MM.1S (cell line): ENCODE measurements around the gene CLMN.
A peak's percentile ranks its signal among the peaks of the same experiment; 100 is the strongest.

Source experiments
- DNase-seq: peaks from one replicate; pipeline ENCODE4 v3.0.0-alpha.2; 2015
- H2AFZ ChIP-seq: fragments of 300-600 bp; sonication (generic); 2 replicates; pipeline ENCODE4 v1.6.0; 2016; ENCODE audit warnings: antibody characterized with exemption, low read length
- H3F3A ChIP-seq: fragments of 300-600 bp; sonication (generic); 2 replicates; pipeline ENCODE4 v1.6.1; 2016; ENCODE audit warnings: mild to moderate bottlenecking, antibody characterized with exemption, low read length, moderate library complexity, mixed read lengths; ENCODE audit not compliant: insufficient read depth
- H3K27ac ChIP-seq: fragments of 300-600 bp; sonication (generic); 2 replicates; pipeline ENCODE4 v1.5.1; 2016; ENCODE audit warnings: mild to moderate bottlenecking, low read length
- H3K27me3 ChIP-seq: fragments of 300-600 bp; sonication (generic); replicated peaks from 2 replicates; pipeline ENCODE4 v1.6.0; 2016; ENCODE audit warnings: low read length; ENCODE audit not compliant: insufficient read depth
- H3K36me3 ChIP-seq: fragments of 300-600 bp; sonication (generic); replicated peaks from 2 replicates; pipeline ENCODE4 v1.6.1; 2016; ENCODE audit warnings: mild to moderate bottlenecking, low read length, mixed read lengths; ENCODE audit not compliant: insufficient read depth
- H3K4me1 ChIP-seq: fragments of 300-600 bp; sonication (generic); 2 replicates; pipeline ENCODE4 v1.6.1; 2016; ENCODE audit warnings: low read length, mixed read lengths
- H3K4me2 ChIP-seq: fragments of 300-600 bp; sonication (generic); 2 replicates; pipeline ENCODE4 v1.6.0; 2016; ENCODE audit warnings: low read depth, low read length
- H3K4me3 ChIP-seq: fragments of 300-600 bp; sonication (generic); 2 replicates; pipeline ENCODE4 v1.5.1; 2016; ENCODE audit warnings: low read length, mixed read lengths
- H3K79me2 ChIP-seq: fragments of 300-600 bp; sonication (generic); 2 replicates; pipeline ENCODE4 v1.6.1; 2016; ENCODE audit warnings: mixed run types, low read length, mixed read lengths
- H3K9ac ChIP-seq: fragments of 300-600 bp; sonication (generic); 2 replicates; pipeline ENCODE4 v1.6.1; 2016; ENCODE audit warnings: low read length, mixed read lengths
- H3K9me2 ChIP-seq: fragments of 300-600 bp; sonication (generic); replicated peaks from 2 replicates; pipeline ENCODE4 v1.6.1; 2016; ENCODE audit warnings: mild to moderate bottlenecking, low read length, mixed read lengths; ENCODE audit not compliant: insufficient read depth
- H3K9me3 ChIP-seq: fragments of 300-600 bp; sonication (generic); replicated peaks from 2 replicates; pipeline ENCODE4 v1.6.1; 2016; ENCODE audit warnings: mild to moderate bottlenecking, low read length, mixed read lengths; ENCODE audit not compliant: insufficient read depth
- H4K20me1 ChIP-seq: fragments of 300-600 bp; sonication (generic); 2 replicates; pipeline ENCODE4 v1.6.1; 2016; ENCODE audit warnings: mild to moderate bottlenecking, low read length, moderate library complexity, mixed read lengths; ENCODE audit not compliant: insufficient read depth
- EZH2 ChIP-seq: fragments of 300-600 bp; sonication (generic); optimal IDR thresholded peaks from 2 replicates; pipeline ENCODE3; 2017; ENCODE audit warnings: low read depth, mild to moderate bottlenecking, antibody characterized with exemption, low read length, mixed read lengths
- EZH2phosphoT487 ChIP-seq: fragments of 300-600 bp; sonication (generic); IDR thresholded peaks from 2 replicates; pipeline ENCODE4 v1.6.1; 2018; ENCODE audit warnings: antibody characterized with exemption, low read length
- TF ChIP-seq, protein P1 (sequence below): fragments of 300-600 bp; sonication (generic); IDR thresholded peaks from 2 replicates; pipeline ENCODE4 v1.5.1; 2016; ENCODE audit warnings: antibody characterized with exemption, low read length, mixed read lengths

Gene CLMN

DNA sequence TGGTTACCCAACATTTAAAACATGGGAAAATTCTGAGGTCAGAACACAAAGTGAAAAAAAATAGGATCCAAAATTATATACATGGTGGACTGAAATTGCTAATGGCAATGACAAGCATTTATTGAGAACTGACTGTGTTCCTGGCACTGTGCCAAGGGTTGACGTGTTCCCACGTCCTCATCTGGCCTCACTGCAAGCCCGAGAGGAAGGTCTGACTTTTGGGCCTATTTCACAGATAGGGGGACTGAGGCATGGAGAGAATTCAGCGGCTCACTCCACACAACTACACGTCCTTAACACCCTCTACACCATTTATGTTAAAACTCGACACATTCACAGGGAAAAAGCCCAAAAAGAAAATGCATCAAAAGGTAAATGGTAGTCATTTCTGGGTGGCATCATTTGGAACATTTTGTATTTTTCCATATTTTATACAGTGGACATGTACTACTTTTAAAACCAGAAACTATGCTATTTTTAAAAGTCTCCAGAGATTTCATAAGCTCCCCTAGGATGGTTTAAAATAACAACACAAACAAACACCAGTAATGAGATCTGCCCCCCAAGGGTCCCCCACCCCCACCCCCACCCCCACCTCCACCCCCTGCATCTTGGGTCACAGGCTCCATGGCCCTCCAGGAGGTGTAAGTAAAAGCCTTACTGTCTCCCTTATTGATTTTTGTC, 27.7 kb downstream of the CLMN start:
- no peak for DNase-seq
- no peaks in the 10 kb centered on the region for H3K9me2 ChIP-seq
- H3F3A ChIP-seq = no peaks in the 10 kb centered on the region
- H3K27me3 ChIP-seq = no peaks in the 10 kb centered on the region
- H2AFZ ChIP-seq = no peak overlapping the region
- H3K9me3 ChIP-seq = no peaks in the 10 kb centered on the region
- H3K79me2 ChIP-seq = peaks cover 5% of the 10 kb centered on the region; the same call in 1 of the 2 replicates
- H4K20me1 ChIP-seq = no peaks in the 10 kb centered on the region
- TF ChIP-seq EZH2 (no peak), EZH2phosphoT487 (no peak)
- TF ChIP-seq, protein P1, sequence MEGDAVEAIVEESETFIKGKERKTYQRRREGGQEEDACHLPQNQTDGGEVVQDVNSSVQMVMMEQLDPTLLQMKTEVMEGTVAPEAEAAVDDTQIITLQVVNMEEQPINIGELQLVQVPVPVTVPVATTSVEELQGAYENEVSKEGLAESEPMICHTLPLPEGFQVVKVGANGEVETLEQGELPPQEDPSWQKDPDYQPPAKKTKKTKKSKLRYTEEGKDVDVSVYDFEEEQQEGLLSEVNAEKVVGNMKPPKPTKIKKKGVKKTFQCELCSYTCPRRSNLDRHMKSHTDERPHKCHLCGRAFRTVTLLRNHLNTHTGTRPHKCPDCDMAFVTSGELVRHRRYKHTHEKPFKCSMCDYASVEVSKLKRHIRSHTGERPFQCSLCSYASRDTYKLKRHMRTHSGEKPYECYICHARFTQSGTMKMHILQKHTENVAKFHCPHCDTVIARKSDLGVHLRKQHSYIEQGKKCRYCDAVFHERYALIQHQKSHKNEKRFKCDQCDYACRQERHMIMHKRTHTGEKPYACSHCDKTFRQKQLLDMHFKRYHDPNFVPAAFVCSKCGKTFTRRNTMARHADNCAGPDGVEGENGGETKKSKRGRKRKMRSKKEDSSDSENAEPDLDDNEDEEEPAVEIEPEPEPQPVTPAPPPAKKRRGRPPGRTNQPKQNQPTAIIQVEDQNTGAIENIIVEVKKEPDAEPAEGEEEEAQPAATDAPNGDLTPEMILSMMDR = no peak
- H3K4me2 ChIP-seq = no peak overlapping the region
- H3K4me1 ChIP-seq = 0 out of 2 replicates have a peak, but pooled peaks cover 15% of the 10 kb centered on the region
- no peak overlapping the region; the same call in 1 of the 2 replicates for H3K27ac ChIP-seq
- no peak overlapping the region for H3K9ac ChIP-seq
- no peaks in the 10 kb centered on the region for H3K36me3 ChIP-seq
- H3K4me3 ChIP-seq = no peak overlapping the region

DNA sequence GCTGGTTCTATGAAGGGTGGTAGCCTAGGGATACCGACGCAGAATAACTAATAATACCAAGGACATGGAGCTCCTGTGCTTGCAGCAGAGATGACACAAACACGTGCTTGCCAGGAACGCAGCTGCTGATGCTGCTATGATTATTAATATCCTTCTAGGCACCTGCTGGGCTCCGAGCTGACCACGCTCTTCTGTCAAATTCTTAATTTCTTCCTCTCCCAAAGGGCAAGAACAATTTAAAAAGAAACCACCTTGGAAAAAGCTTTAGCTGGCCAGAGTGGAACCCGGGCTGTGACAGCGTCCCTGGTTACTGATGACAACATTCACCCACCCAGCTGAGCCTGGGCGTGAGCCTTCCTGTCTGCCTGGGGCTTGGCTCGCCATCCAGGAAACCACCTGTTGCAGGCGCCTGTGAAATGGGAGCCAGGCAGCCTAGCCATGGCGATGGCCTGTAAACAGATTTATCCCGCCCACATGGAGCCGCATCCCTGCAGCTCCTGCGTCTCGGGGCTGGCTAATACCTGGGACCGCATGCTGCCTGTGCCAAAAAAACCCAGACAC, 28.8 kb downstream of the CLMN start:
- no peak overlapping the region for H2AFZ ChIP-seq
- H3K4me1 ChIP-seq = 0 out of 2 replicates have a peak, but pooled peaks cover 15% of the 10 kb centered on the region
- no peaks in the 10 kb centered on the region for H3K9me2 ChIP-seq
- no peak for DNase-seq
- H3F3A ChIP-seq = no peaks in the 10 kb centered on the region
- H3K27ac ChIP-seq = peak overlapping the region; percentile 8; the same call in 1 of the 2 replicates
- H3K9me3 ChIP-seq = no peaks in the 10 kb centered on the region
- H3K4me2 ChIP-seq = peak overlapping the region; percentile 57
- H4K20me1 ChIP-seq = no peaks in the 10 kb centered on the region
- no peaks in the 10 kb centered on the region for H3K27me3 ChIP-seq
- no peak overlapping the region; the same call in 1 of the 2 replicates for H3K4me3 ChIP-seq
- H3K9ac ChIP-seq = no peak overlapping the region
- no peaks in the 10 kb centered on the region; the same call in 1 of the 2 replicates for H3K79me2 ChIP-seq
- no peak for TF ChIP-seq EZH2phosphoT487
- TF ChIP-seq, protein P1 = no peak
- TF ChIP-seq EZH2 = no peak
- H3K36me3 ChIP-seq = no peaks in the 10 kb centered on the region

DNA sequence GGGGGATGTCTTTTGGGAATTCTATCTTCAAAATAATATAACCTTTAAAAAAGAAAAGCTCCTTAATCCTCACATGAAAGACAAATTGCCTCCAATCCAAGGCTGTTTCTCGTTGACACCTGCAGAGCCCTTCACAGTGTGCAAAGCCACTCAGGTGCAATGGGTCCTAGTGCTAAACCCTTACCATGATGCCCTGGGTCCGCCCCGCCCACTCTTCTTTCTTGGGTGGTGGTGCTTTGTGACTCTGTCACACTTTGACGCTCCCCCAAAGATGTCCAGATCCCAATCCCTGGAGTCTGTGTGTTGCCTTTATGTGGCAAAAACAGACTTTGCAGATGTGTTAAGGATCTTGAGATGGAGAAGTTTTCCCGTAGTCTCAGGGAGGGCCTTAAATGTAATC, 29.7 kb downstream of the CLMN start:
- Histone ChIP-seq H3K9ac (no peak overlapping the region), H3F3A (no peaks in the 10 kb centered on the region), H3K4me2 (no peak overlapping the region), H3K27me3 (no peaks in the 10 kb centered on the region), H4K20me1 (no peaks in the 10 kb centered on the region), H3K36me3 (no peaks in the 10 kb centered on the region), H3K27ac (no peak overlapping the region), H3K9me3 (no peaks in the 10 kb centered on the region), H3K4me1 (0 out of 2 replicates have a peak, but pooled peaks cover 15% of the 10 kb centered on the region), H3K79me2 (no peaks in the 10 kb centered on the region; the same call in 1 of the 2 replicates), H3K9me2 (no peaks in the 10 kb centered on the region), H3K4me3 (no peak overlapping the region), H2AFZ (no peak overlapping the region)
- no peak for TF ChIP-seq EZH2
- TF ChIP-seq, protein P1 = no peak
- TF ChIP-seq EZH2phosphoT487 = no peak
- no peak for DNase-seq
